NCI-H1105 (cell line): ENCODE data around the gene MMP15.

ENCODE experiments used
- DNase-seq: peaks from one replicate; lab custom pipeline; 2025; lab: John Stamatoyannopoulos, UW

Gene MMP15

GRCh38 chr16:58035356-58036170 lies 10.0 kb downstream of the MMP15 start:
- DNase-seq: no peak

GRCh38 chr16:58036943-58037342 lies 11.4 kb downstream of the MMP15 start:
- DNase-seq: no peak

GRCh38 chr16:58037365-58038057 lies 12.0 kb downstream of the MMP15 start:
- DNase-seq: no peak

GRCh38 chr16:58038219-58038641 lies 12.7 kb downstream of the MMP15 start:
- DNase-seq: no peak

- DNase-seq: no peak
Observed at GRCh38 chr16:58039829-58040495, 14.4 kb downstream of the MMP15 start.

GRCh38 chr16:58040496-58040846 lies 14.9 kb downstream of the MMP15 start:
- DNase-seq: no peak

- no peak for DNase-seq
Observed at GRCh38 chr16:58040945-58041627, 15.5 kb downstream of the MMP15 start.

GRCh38 chr16:58041628-58041955 lies 16.0 kb downstream of the MMP15 start:
- DNase-seq: no peak

GRCh38 chr16:58042001-58042885 lies 16.7 kb downstream of the MMP15 start:
- no peak for DNase-seq

GRCh38 chr16:58042886-58043515 lies 17.4 kb downstream of the MMP15 start:
- DNase-seq: no peak

GRCh38 chr16:58043571-58044155 lies 18.1 kb downstream of the MMP15 start:
- no peak for DNase-seq

GRCh38 chr16:58044266-58045019 lies 18.9 kb downstream of the MMP15 start:
- no peak for DNase-seq

- DNase-seq: no peak
Observed at GRCh38 chr16:58045096-58045495, 19.5 kb downstream of the MMP15 start.

- no peak for DNase-seq
Observed at GRCh38 chr16:58046054-58046881, 20.7 kb downstream of the MMP15 start.

- DNase-seq: no peak
Observed at GRCh38 chr16:58046936-58047335, 21.4 kb downstream of the MMP15 start.

- no peak for DNase-seq
Observed at GRCh38 chr16:58047557-58048348, 22.2 kb downstream of the MMP15 start.

- no peak for DNase-seq
Observed at GRCh38 chr16:58048494-58049231, 23.1 kb downstream of the MMP15 start.
